ENCODE data around the gene OARD1.

DNA sequence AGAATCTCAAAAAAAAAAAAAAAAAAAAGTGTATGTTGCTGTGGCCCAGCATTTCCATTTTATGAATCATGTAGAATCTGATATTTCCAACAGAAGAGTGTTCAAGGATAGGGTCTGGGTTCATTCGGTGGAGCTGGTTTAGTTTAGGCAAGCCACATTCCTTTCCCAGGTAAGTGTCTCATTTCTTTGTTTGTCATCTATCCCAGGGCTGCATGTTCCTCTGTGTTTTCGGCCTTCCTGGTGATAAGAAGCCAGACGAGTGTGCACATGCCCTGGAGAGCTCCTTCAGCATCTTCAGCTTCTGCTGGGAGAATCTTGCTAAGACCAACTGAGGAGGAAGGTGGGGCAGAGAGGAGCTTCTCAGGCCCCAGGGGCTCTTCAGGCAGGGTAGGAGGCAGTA is 38.9 kb upstream of the OARD1 start:
- no peak for TF ChIP-seq EZH2phosphoT487 (IDR thresholded peaks at IDR 0.05; ENCODE audit: low read depth, severe bottlenecking, unreplicated experiment)
- TF ChIP-seq, protein P1, sequence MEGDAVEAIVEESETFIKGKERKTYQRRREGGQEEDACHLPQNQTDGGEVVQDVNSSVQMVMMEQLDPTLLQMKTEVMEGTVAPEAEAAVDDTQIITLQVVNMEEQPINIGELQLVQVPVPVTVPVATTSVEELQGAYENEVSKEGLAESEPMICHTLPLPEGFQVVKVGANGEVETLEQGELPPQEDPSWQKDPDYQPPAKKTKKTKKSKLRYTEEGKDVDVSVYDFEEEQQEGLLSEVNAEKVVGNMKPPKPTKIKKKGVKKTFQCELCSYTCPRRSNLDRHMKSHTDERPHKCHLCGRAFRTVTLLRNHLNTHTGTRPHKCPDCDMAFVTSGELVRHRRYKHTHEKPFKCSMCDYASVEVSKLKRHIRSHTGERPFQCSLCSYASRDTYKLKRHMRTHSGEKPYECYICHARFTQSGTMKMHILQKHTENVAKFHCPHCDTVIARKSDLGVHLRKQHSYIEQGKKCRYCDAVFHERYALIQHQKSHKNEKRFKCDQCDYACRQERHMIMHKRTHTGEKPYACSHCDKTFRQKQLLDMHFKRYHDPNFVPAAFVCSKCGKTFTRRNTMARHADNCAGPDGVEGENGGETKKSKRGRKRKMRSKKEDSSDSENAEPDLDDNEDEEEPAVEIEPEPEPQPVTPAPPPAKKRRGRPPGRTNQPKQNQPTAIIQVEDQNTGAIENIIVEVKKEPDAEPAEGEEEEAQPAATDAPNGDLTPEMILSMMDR (IDR thresholded peaks at IDR 0.05; ENCODE audit: poor library complexity): no peak
